Activated CD8-positive, alpha-beta memory T cell treated with anti-CD3 and anti-CD28 coated beads for 1 hour (primary cell): ENCODE results near the gene GULP1.

ENCODE experiments used
- DNase-seq, 2 donors: peaks; one replicate each; pipeline ENCODE4 v3.0.0-alpha.2; 2020; ENCODE audit warnings: low read depth in 1 of 2; ENCODE audit errors: extremely low read depth in 1 of 2

GULP1 gene

GRCh38 chr2:188322569-188323551, 31.2 kb downstream of the GULP1 start:
- DNase-seq, result no peak

- DNase-seq, result no peak
Measured at GRCh38 chr2:188324067-188324466, 32.4 kb downstream of the GULP1 start.

GRCh38 chr2:188326290-188326668, 34.6 kb downstream of the GULP1 start:
- DNase-seq, result no peak

- DNase-seq, result no peak
Measured at GRCh38 chr2:188326669-188327301, 35.1 kb downstream of the GULP1 start.

GRCh38 chr2:188327518-188328213, 36.0 kb downstream of the GULP1 start:
- no peak for DNase-seq

- DNase-seq, result no peak
Measured at GRCh38 chr2:188328419-188328818, 36.7 kb downstream of the GULP1 start.

- DNase-seq, result no peak
Measured at GRCh38 chr2:188330316-188331053, 38.8 kb downstream of the GULP1 start.

- no peak for DNase-seq
Measured at GRCh38 chr2:188332619-188333018, 40.9 kb downstream of the GULP1 start.

GRCh38 chr2:188333751-188334524, 42.3 kb downstream of the GULP1 start:
- DNase-seq, result no peak

- DNase-seq, result no peak
Measured at GRCh38 chr2:188338463-188338862, 46.8 kb downstream of the GULP1 start.

- no peak for DNase-seq
Measured at GRCh38 chr2:188340257-188340656, 48.6 kb downstream of the GULP1 start.

- no peak for DNase-seq
Measured at GRCh38 chr2:188345020-188345419, 53.3 kb downstream of the GULP1 start.

GRCh38 chr2:188345426-188345825, 53.8 kb downstream of the GULP1 start:
- DNase-seq, result no peak

GRCh38 chr2:188345831-188346458, 54.3 kb downstream of the GULP1 start:
- DNase-seq, result no peak

- no peak for DNase-seq
Measured at GRCh38 chr2:188349019-188349418, 57.3 kb downstream of the GULP1 start.

- DNase-seq, result no peak
Measured at GRCh38 chr2:188353282-188353681, 61.6 kb downstream of the GULP1 start.

GRCh38 chr2:188360485-188361263, 69.0 kb downstream of the GULP1 start:
- DNase-seq, result no peak

- no peak for DNase-seq
Measured at GRCh38 chr2:188364033-188364630, 72.5 kb downstream of the GULP1 start.
